A549 treated with AZD2906 at 1 μM for 4 hours (cell line): ENCODE results near the gene POTEE. TPM values are rescaled to one million over a fixed set of nuclear protein-coding genes. Genes with fewer than 3 reads are reported as not detected.

Source experiments
- total RNA-seq: library from RNA; stranded (reverse); fragments of 200-300 nt; extraction: Qiagen RNA extraction; gene quantifications from 5 replicates; pipeline ENCODE4 v1.2.3, GENCODE V29; 2022

Gene POTEE
- total RNA-seq: 0.03 to 0.07 TPM (median 0.06 TPM) in 5 replicates

DNA sequence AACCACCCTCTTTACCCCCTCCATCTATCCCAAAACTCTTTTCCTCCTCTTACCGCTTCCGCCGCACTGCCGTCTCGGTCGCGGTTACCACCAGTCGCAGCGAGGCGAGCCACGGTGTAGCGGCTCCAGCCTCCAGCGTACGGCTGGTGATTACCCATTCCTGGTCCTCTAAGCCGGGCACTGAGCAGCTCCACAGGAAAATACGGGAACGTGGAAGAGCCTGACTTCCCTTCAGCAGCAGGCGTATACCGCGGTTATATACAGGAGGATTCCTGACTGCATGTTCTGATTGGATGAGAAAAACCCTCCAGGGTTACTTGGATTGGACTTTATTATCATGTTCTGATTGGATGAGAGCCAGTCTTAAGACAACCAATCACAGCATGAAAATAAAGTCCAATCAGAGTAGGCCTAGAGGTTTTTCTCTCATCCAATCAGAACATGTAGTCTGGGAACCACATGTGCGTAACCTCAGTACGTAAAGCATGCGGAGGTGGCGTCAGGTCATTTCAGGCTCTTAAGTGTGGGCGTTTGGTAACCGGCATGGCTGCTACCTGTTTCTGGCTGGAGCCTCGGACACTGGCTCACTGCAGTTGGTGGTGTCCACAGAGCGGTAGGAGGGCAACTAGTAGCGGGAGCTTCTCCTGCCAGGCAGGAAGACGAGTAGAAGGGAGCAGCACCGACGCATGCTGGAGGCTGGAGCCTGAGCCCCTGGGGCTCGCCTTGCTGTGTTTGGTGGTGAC, at the start of gene POTEE:
Gene POTEE (plus strand): TSS at position 507 of the 743 bp plus-strand sequence. CDS start 8,867 bp downstream, outside the sequence.

Other genes with a start within 250 kb of the POTEE start
- gene FAM168B, start 116.1 kb upstream of the POTEE start, total RNA-seq: 78.9 to 89.5 TPM (median 86.1 TPM) in 5 replicates
- 72.8 to 95.1 TPM (median 78.4 TPM) in 5 replicates for gene PLEKHB2, start 104.2 kb upstream of the POTEE start, total RNA-seq
- 0.02 to 0.03 TPM (median 0.02 TPM) in 3 of 5 replicates, not detected in the others for gene RAB6D, start 154.6 kb downstream of the POTEE start, total RNA-seq